GM18526 (cell line): Measurements from ENCODE around the gene TSC22D1.

Source experiments
- POLR2A ChIP-seq: IDR thresholded peaks from 3 replicates; pipeline ENCODE4 v1.6.1; 2011; ENCODE audit not compliant: insufficient read length; ENCODE audit errors: extremely low read depth

TSC22D1 gene

DNA sequence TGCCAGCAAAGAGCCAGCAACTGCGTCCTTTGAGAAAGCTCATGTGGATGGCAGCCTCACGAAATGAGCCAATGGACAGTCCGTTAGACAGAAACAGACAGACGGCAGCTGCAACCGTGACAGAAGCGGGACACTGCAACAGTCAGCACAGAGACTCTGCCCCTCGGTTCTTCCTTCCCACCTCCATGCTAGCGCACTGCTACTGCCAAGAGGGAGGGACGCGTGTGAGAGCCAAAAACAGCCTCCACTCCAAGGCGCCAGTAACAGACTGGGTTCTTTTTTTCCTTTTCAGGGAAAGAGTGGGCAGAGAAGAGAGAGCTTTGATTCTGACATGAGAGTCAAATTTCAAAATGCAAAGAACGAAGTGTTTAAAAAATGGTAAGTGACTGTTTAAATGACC, 125.0 kb downstream of the TSC22D1 start:
- no peak for TF ChIP-seq POLR2A

DNA sequence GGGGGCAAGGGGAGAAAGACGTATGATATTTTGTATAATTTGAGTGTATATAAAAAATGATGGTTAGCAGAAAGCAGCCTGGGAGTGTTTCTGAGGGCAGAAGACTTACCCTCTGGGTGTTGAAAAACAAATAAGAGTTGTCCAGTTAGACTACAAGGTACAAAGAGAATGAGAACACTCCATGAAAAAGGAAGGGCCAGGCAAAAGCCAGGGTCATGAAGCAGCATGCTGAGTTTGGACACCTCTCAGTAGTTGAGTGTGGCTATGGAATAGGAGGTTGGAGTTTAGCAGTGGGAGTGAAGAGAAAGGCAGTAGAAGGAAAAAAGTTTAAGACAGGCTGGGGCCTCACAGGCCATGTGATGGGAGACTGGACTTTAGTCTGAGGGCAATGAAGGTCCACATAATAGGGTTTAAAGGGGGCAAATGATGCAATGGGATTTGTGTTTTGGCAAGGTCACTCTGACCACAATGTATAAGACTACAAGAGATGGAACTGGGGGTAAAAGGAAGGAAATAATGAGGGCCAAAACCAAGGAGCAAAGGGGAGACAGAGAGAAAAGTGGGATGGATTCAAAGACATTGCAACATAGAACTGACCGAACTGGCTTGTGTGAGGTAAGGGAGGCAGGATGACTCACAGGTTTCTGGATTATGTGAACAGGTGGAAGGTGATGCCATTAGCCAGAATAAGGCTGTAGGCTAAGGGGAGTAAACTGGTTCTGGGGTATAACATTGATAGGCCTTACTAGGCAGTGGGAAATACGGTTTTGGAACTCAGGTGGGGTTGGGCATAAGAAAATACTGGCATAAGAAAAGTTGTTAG, 125.9 kb downstream of the TSC22D1 start:
- TF ChIP-seq POLR2A = no peak

DNA sequence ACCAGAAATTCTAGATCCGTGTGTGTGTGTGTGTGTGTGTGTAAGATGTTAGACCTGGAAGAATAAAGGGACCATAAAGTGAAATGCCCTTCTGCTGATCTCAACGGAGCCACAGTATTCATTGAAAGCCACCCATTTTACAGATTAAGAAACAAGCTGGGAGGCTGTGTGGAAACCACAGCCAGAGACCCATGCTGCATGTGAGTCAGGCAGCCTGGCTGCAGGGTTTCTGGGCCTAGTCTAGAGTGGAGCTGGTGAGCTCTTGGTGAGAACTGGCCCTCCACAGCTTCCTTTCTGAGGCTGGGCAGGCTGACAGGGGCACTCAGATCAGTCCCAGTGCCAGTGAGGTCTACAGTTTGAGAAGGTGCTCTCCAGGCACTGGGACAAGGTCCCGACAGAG, 127.3 kb downstream of the TSC22D1 start:
- TF ChIP-seq POLR2A = no peak

GRCh38 chr13:44448373-44448772, 127.8 kb downstream of the TSC22D1 start:
- no peak for TF ChIP-seq POLR2A

DNA sequence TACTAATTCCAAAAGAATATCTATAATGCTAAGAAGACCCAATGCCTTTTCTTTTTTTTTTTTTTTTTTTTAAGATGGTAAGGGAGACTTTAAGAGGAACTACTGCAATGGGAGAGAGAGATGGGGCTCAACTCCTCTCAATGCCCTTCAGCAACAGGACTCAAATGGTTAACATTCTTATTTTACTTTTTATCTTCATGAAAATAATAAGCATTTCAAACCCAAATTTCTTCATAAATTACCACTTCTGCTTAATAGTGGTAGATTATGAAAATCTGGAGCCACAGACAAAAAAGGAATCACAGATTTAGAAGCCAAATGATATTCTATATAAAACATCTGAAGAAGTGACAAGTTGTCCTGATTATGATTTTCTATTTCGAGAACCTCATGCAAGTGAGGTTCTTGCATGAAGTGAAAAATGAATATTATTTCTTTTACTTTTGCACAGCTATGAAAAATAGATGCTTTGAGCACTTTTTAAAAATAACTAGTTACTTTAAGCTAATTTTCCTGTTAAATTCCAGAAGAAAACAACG, 128.3 kb downstream of the TSC22D1 start:
- no peak for TF ChIP-seq POLR2A

DNA sequence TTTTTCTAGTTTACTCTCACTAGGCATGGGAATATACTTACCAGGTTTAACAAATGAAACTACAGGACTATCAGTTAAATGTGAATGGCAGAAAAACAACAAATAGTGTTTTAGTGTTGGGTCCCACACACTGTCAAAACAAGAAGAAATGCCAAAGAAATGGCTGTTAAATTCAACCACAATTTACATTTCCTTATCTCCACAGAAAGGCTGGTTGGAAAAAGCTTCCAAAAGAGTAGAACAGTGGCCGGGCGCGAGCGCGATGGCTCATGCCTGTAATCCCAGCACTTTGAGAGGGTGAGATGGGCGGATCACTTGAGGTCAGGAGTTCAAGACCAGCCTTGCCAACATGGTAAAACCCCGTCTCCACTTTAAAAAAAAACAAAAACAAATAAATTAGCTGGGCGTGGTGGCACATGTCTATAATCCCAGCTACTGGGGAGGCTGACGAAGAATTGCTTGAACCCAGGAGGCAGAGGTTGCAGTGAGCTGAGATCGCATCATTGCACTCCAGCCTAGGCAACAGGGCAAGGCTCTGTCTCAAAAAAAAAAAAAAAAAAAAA, 136.0 kb downstream of the TSC22D1 start:
- no peak for TF ChIP-seq POLR2A

GRCh38 chr13:44439452-44440024, 136.6 kb downstream of the TSC22D1 start:
- no peak for TF ChIP-seq POLR2A

DNA sequence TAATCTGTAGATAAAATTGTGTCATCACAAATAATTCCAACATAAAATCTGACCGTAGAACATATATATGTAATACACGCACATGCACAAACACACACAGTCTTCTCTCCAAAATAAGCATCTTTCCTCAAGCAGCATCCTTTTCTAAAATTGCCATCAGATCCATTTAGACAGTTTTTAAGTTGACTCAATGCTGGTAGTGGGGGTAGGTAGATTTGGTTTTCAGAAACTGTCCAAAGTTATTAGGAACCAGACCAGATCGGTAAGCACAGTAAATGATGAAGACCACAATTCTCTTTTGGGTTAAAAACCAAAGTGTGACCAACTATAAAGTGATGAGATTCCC, 137.9 kb downstream of the TSC22D1 start:
- TF ChIP-seq POLR2A = no peak

DNA sequence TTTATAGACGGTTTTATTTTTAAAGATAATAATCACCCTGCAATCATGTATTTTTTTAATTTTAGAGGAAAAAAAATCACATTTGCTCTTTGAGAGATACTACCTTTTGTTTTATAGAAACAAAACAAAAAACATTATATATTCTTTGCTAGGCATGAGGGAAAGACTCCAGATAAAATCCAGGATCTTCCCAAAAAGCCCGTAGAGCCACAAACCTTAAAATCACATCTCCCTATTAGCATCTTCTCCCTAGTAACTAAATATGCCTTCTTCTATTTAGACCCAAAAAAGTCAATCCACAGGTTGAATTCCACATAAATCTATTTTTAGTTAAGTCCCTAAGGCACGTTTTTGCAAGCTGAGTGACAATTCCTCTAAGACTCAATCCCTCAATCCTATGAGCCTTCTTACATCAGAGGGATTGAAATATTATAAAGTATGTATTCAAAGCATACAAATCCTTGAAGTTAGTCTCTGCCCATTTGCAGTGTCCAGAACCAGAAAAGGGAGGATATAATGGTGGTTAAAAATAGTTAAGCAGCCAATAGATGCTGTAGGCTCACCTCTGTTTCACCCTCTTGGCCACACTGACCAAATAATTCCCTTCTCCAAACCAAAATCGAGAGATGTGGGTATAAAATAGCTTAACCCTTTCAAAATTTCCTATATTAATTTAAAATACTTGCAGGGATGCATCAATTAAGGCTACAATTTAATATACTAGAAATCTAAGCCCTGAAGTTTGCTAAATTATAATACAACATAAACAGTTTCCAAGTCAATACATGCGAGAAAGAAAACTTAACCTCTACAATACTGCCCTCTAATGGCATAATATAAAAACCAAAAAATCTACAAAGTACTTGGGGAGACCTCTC, 138.5 kb downstream of the TSC22D1 start:
- TF ChIP-seq POLR2A = no peak

GRCh38 chr13:44436589-44437337, 139.4 kb downstream of the TSC22D1 start:
- no peak for TF ChIP-seq POLR2A

GRCh38 chr13:44435919-44436510, 140.1 kb downstream of the TSC22D1 start:
- no peak for TF ChIP-seq POLR2A

DNA sequence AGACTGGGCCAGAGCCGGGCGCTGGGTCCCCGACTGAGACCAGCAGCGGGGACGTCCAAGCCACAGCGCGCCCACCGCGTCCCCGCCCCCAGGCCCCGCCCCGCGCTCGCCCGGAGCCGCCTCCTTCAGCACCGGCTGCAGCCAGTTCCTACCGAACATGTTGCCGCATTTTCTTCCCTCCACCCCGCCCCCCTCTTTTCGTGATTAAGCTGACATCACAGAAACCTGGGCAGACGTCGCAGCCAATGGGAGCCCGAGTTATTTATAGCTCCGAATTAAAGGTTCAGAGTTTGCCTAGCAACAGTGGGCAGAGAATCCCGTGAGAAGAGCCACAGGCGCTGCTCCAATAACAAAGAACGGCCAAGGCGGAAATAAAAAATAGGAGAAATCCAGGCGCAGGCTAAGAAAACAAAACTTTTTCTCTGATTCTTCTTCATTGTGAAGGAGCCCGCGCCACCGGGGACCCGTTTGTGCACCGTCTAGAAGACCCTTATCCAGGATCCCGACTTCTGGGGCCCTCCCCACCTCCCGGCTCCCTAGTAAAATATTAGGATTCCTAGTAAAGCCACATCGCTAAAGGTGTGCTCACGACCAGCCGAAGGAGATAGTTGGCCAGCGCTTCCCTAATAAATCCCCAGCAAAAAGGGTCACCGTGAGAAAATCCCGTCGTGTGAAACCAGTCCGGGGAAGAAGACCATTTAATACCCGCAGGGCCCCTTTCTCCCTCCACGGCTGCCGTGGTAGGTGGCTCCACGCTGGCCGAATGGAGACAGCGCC, 140.8 kb downstream of the TSC22D1 start:
- no peak for TF ChIP-seq POLR2A

GRCh38 chr13:44434766-44435141, 141.4 kb downstream of the TSC22D1 start:
- TF ChIP-seq POLR2A = no peak
